Nephron progenitor cell (in vitro differentiated cells): ENCODE results near the gene MAP2K5.

ENCODE experiments used
- DNase-seq: peaks from one replicate; pipeline ENCODE4 v3.0.0; 2021
- H3K27ac Mint-ChIP-seq: 2 replicates; pipeline ENCODE4 v1.8.0; 2021; ENCODE audit warnings: mild to moderate bottlenecking, moderate library complexity, mixed read lengths
- H3K27me3 Mint-ChIP-seq: 2 replicates; pipeline ENCODE4 v1.8.0; 2021; ENCODE audit warnings: mild to moderate bottlenecking, low read depth, mixed read lengths; ENCODE audit not compliant: poor library complexity
- H3K36me3 Mint-ChIP-seq: 2 replicates; pipeline ENCODE4 v1.8.0; 2021; ENCODE audit warnings: low read depth, mixed read lengths
- H3K4me1 Mint-ChIP-seq: 2 replicates; pipeline ENCODE4 v1.8.0; 2021; ENCODE audit warnings: mixed read lengths
- H3K4me3 Mint-ChIP-seq: 2 replicates; pipeline ENCODE4 v1.8.0; 2021; ENCODE audit warnings: mild to moderate bottlenecking, moderate library complexity, mixed read lengths
- H3K9me3 Mint-ChIP-seq: 2 replicates; pipeline ENCODE4 v1.8.0; 2021; ENCODE audit warnings: mild to moderate bottlenecking, moderate library complexity, mixed read lengths
- TF ChIP-seq, protein P1 (sequence below): fragments of 200-600 bp; sonication (generic); IDR thresholded peaks from 2 replicates; pipeline ENCODE4 v1.5.0; 2021; ENCODE audit warnings: antibody characterized with exemption

The MAP2K5 gene

DNA sequence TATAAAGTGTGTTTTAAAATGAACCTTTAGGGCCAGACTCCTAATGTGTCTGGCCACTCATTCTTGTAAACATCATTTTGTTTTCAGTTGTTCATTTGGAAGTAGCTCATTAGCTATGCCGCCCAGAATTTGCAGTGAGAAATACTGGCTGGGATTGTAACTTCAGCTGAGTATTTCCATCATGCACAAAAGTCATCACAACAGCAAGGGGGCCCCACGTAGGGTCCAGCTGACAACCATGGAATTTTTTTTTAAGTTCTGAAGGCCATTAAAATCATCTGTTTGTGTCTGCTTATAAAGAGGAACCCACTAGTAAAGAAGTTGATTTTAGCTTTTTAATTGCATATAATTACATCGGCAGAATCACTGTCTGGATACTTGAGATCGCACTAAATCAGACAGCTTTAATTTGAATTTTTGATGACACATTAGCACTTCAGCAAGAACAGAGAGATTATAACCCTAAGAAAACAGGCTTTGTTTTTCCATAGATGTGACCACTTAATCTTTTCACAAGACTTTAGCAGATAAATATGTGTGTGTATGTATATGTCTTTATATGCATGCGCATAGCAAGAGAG, 236.6 kb downstream of the MAP2K5 start:
- Mint-ChIP-seq H3K36me3 (peaks cover 5% of the 10 kb centered on the region), H3K4me3 (no peak overlapping the region), H3K27ac (no peak overlapping the region), H3K27me3 (peaks cover 4% of the 10 kb centered on the region), H3K9me3 (no peaks in the 10 kb centered on the region), H3K4me1 (peaks cover 72% of the 10 kb centered on the region)
- TF ChIP-seq, protein P1, sequence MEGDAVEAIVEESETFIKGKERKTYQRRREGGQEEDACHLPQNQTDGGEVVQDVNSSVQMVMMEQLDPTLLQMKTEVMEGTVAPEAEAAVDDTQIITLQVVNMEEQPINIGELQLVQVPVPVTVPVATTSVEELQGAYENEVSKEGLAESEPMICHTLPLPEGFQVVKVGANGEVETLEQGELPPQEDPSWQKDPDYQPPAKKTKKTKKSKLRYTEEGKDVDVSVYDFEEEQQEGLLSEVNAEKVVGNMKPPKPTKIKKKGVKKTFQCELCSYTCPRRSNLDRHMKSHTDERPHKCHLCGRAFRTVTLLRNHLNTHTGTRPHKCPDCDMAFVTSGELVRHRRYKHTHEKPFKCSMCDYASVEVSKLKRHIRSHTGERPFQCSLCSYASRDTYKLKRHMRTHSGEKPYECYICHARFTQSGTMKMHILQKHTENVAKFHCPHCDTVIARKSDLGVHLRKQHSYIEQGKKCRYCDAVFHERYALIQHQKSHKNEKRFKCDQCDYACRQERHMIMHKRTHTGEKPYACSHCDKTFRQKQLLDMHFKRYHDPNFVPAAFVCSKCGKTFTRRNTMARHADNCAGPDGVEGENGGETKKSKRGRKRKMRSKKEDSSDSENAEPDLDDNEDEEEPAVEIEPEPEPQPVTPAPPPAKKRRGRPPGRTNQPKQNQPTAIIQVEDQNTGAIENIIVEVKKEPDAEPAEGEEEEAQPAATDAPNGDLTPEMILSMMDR, result no peak
- DNase-seq, result no peak

DNA sequence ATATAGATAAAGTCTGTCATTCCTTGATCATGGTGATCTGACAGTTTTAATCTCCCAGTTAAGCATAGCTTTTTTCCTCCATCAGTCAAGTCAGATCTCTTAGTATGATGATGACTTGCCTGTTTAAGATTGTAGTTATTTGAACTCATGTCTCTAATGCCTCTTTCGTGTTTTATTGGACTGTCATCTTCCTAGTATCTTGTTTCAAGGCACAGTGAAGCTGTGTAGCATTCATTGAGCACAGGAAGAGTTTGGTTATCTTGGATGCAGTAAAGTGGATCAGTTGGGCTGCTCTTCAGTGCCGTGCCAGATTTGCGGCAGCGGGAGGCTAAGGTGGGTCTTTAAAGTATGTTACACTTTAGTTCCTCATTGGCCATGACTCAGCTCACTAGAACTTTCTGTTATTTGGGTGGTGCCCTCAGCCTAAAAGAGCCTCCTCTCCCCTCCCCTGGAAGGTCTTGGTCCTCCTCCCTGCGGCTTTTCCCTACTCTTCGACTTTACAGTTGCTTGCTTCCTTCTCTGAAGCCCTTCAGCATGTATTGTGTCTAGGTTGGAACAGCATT, 237.1 kb downstream of the MAP2K5 start:
- H3K4me1 Mint-ChIP-seq, result peaks cover 76% of the 10 kb centered on the region
- DNase-seq, result no peak
- peaks cover 4% of the 10 kb centered on the region for H3K27me3 Mint-ChIP-seq
- H3K36me3 Mint-ChIP-seq, result peaks cover 5% of the 10 kb centered on the region
- TF ChIP-seq, protein P1, result no peak
- H3K27ac Mint-ChIP-seq, result no peak overlapping the region
- no peaks in the 10 kb centered on the region for H3K9me3 Mint-ChIP-seq
- H3K4me3 Mint-ChIP-seq, result no peak overlapping the region

DNA sequence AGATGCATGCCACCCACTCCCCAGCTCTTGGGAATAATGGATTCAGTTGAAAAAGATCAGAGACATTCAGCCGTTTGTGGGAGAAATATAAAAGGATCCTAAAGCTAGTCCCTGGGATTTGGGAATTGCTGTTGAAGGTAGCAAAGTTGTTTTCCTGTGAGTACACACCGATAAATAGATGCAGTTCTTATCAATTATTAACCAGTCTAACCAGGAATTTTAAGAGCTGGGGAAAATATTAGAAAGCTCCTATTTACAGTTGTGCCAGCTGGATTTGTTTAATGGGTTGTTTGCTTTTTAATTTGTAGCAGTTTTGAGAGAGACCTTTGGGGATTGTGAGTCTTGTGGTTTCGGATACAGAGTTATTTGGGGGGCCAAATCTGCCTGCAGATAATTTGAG, 238.6 kb downstream of the MAP2K5 start:
- H3K4me3 Mint-ChIP-seq, result no peak overlapping the region
- H3K9me3 Mint-ChIP-seq, result no peaks in the 10 kb centered on the region
- TF ChIP-seq, protein P1, result no peak
- H3K36me3 Mint-ChIP-seq, result peaks cover 5% of the 10 kb centered on the region
- DNase-seq, result no peak
- H3K27ac Mint-ChIP-seq, result peak overlapping the region; percentile 58
- peaks cover 12% of the 10 kb centered on the region for H3K27me3 Mint-ChIP-seq
- H3K4me1 Mint-ChIP-seq, result peaks cover 85% of the 10 kb centered on the region

DNA sequence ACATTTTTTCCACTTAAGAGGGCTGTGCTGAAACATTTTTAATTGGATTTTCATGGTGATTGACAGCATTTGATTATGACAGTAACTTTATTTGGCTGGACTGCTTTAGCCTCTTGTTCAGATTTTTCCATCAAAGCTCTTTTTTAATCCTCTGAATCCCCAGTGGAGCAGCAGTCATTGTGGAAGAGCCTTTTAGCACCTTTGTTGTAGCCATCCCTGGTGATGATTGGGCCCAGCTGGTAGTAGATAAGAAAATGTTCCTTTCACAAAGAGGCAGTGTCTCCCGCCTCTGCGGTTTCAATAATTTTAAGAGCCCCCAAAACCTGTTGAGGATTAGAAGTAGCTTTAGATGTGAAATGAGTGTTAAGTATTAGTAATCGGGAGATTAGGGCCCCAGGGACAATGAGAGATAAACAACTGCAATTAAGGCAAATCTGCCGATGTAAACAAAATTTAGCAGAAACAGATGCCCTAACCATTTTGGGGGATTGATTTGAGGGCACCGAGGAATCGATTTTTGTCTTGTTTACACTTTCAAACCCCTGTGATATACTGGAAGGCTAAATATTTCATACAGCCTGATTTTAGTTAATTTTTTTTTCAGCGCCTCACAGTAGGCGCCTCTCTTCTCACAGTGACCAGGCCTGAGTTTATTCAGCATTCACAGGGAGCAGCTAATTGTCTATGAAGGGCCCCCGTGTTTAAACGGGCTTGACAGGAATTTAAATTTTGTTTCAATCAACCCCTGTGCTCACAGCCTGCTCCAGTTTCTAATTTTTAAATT, 239.6 kb downstream of the MAP2K5 start:
- no peak for DNase-seq
- Mint-ChIP-seq H3K4me3 (no peak overlapping the region), H3K9me3 (no peaks in the 10 kb centered on the region), H3K27ac (no peak overlapping the region), H3K27me3 (peaks cover 8% of the 10 kb centered on the region), H3K36me3 (peaks cover 5% of the 10 kb centered on the region), H3K4me1 (peaks cover 81% of the 10 kb centered on the region)
- TF ChIP-seq, protein P1, result no peak

DNA sequence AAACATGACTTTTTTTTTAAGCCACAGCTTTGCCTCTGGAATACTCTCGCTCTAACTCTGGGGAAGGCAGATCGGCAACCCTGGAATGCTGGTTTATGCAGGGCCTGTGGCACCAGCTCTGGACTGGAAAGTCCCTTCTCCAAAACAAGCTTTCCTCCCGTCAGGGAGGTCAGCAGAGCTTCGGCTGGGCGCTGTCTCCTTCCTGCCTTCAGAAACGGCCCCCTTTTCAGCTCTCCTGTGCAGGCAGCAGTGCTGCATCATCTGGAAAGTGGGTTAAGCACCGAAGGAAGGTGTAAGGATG, 240.1 kb downstream of the MAP2K5 start:
- Mint-ChIP-seq H3K4me1 (peaks cover 79% of the 10 kb centered on the region), H3K9me3 (no peaks in the 10 kb centered on the region), H3K27me3 (peaks cover 8% of the 10 kb centered on the region), H3K27ac (no peak overlapping the region), H3K4me3 (no peak overlapping the region), H3K36me3 (peaks cover 5% of the 10 kb centered on the region)
- DNase-seq, result no peak
- TF ChIP-seq, protein P1, result no peak
